Panc1 (cell line): Measurements from ENCODE around the gene ZNF385C. TPM values are rescaled to one million over a fixed set of nuclear protein-coding genes. Genes with fewer than 3 reads are reported as not detected.

Experiments
- ATAC-seq: fragments of 200-7000 bp; cut with Tn5 transposase; 2 replicates; pipeline ENCODE4 v1.9.1; 2020; ENCODE audit warnings: mild to moderate bottlenecking, moderate library complexity
- BruUV-seq: library from RNA; stranded (reverse); fragments of 400-500 nt; replicated peaks from 2 replicates; lab custom pipeline; 2021; lab: Mats Ljungman, UMichigan
- CTCF ChIA-PET: fragments of 300-600 bp; sonication (Branson Sonifier 250); formaldehyde crosslinking; loops from one replicate; lab custom pipeline; 2022; ENCODE audit warnings: antibody characterized with exemption; lab: Charles Lee
- POLR2A ChIA-PET: fragments of 300-600 bp; sonication (Branson Sonifier 250); formaldehyde crosslinking; loops from one replicate; lab custom pipeline; 2022; ENCODE audit warnings: antibody characterized with exemption; lab: Charles Lee
- DNase-seq: peaks from one replicate; pipeline ENCODE4 v3.0.0-alpha.2; 2010; ENCODE audit warnings: low read depth, low spot score
- H3K27ac ChIP-seq: 2 replicates; pipeline ENCODE4 v1.5.1; 2011; ENCODE audit warnings: mild to moderate bottlenecking, low read length, inconsistent platforms
- H3K27me3 ChIP-seq: fragments of 200-500 bp; sonication (Bioruptor generic); 2 replicates; pipeline ENCODE4 v1.6.0; 2014; ENCODE audit warnings: low read length, inconsistent platforms; ENCODE audit not compliant: control insufficient read depth, insufficient read depth
- H3K36me3 ChIP-seq: fragments of 200-500 bp; sonication (Bioruptor generic); 2 replicates; pipeline ENCODE4 v1.5.1; 2014; ENCODE audit warnings: inconsistent platforms, mild to moderate bottlenecking, low read length, moderate library complexity; ENCODE audit not compliant: control insufficient read depth, insufficient read depth
- H3K4me1 ChIP-seq: 2 replicates; pipeline ENCODE4 v1.5.1; 2011; ENCODE audit warnings: inconsistent platforms, mild to moderate bottlenecking, low read length, moderate library complexity; ENCODE audit not compliant: control insufficient read depth, insufficient read depth
- H3K4me3 ChIP-seq, 2 experiments: 2 replicates each; pipeline ENCODE4 v1.5.1; 2011 to 2012; ENCODE audit warnings: low read depth in 2 of 2, low read length in 2 of 2, mild to moderate bottlenecking in 2 of 2, inconsistent platforms in 1 of 2, moderate library complexity in 1 of 2
- H3K9me3 ChIP-seq: fragments of 200-500 bp; sonication (Bioruptor generic); 2 replicates; pipeline ENCODE4 v1.5.1; 2014; ENCODE audit warnings: low read depth, mild to moderate bottlenecking, inconsistent platforms, low read length, moderate library complexity; ENCODE audit not compliant: control insufficient read depth, insufficient read depth
- POLR2AphosphoS5 ChIP-seq: IDR thresholded peaks from 2 replicates; pipeline ENCODE4 v1.6.1; 2012; ENCODE audit warnings: mild to moderate bottlenecking, low read depth, low read length, moderate library complexity
- SIN3A ChIP-seq: IDR thresholded peaks from 2 replicates; pipeline ENCODE4 v1.6.1; 2012; ENCODE audit warnings: low read depth, mild to moderate bottlenecking, low read length, moderate library complexity, borderline replicate concordance; ENCODE audit not compliant: insufficient read depth
- TCF7L2 ChIP-seq: IDR thresholded peaks from 2 replicates; pipeline ENCODE4 v1.6.1; 2011; ENCODE audit warnings: mild to moderate bottlenecking, low read depth, low read length, inconsistent platforms
- in situ Hi-C: cut with HindIII; loops from 2 replicates; pipeline ENCODE4 v1.10.0; 2016; ENCODE audit warnings: low sequenced_read_pairs, low pct_unique_long_range_greater_than_20kb
- intact Hi-C: fragments of 100-400 bp; cut with micrococcal nuclease; formaldehyde crosslinking; loops from one replicate; pipeline ENCODE4 v1.10.0; 2022; ENCODE audit not compliant: unreplicated experiment
- total RNA-seq: library from RNA; stranded (reverse); gene quantifications from one replicate; pipeline ENCODE4 v1.2.1, GENCODE V29; 2021; ENCODE audit not compliant: unreplicated experiment
- TF ChIP-seq, protein P1 (sequence below), 2 experiments: IDR thresholded peaks; 2 replicates each; pipeline ENCODE4 v1.6.1; 2011 to 2012; ENCODE audit warnings: low read depth in 2 of 2, control low read depth in 1 of 2, low read length in 1 of 2, mild to moderate bottlenecking in 1 of 2, moderate library complexity in 1 of 2; ENCODE audit not compliant: insufficient read depth in 1 of 2
- TF ChIP-seq, protein P2 (sequence below): fragments of 450-650 bp; IDR thresholded peaks from 2 replicates; pipeline ENCODE4 v1.5.1; 2017; ENCODE audit warnings: mild to moderate bottlenecking

ZNF385C gene
- total RNA-seq, 1 experiment from 2014 or later, result 0.21 TPM

DNA sequence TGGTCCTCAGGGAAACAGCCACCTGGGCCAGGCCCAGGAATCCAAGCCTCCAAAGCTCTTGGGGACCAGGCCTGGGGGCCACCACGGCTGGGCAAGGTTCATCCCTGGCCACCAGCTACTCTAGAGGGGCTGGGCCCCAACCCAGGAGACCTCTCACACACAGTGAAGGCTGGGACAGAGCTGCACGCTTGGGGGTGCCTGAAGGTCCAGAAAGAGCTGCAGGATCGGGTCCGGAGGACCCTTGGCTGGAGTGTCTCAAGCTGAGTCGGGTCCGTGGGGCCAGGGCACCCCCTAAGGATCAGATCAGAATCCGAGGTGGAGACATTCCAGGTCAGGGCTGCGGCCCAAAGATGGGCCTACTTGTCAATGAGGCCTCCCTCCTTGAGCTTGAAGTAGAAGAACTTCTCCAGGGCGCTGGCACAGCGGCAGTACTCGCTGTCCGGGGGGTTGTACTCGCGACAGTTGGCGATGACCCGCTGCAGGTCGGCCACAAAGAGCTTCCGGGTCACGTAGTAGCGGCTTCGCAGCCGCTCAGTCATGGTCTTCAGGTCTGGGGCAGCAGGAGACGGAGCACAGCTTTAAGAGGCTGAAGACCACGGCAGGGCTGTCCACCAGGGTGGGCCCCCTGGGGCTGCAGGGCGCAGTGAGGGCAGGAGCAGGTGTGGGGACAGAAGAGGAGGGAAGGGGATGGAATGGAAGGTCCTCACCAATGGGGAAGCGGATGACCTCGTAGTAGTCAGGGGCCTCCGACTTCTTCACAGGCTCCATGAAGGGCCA is 15.2 kb upstream of the ZNF385C start:
- ChIA-PET CTCF (no interaction called here), POLR2A (no interaction called here)
- in situ Hi-C loops, result no loop called here
- Histone ChIP-seq H3K4me3 (no peak overlapping the region), H3K9me3 (no peaks in the 10 kb centered on the region), H3K4me1 (peaks cover 9% of the 10 kb centered on the region), H3K27me3 (no peaks in the 10 kb centered on the region), H3K27ac (peak overlapping the region; percentile 86; the same call in 1 of the 2 replicates), H3K36me3 (no peaks in the 10 kb centered on the region)
- TF ChIP-seq, protein P1, sequence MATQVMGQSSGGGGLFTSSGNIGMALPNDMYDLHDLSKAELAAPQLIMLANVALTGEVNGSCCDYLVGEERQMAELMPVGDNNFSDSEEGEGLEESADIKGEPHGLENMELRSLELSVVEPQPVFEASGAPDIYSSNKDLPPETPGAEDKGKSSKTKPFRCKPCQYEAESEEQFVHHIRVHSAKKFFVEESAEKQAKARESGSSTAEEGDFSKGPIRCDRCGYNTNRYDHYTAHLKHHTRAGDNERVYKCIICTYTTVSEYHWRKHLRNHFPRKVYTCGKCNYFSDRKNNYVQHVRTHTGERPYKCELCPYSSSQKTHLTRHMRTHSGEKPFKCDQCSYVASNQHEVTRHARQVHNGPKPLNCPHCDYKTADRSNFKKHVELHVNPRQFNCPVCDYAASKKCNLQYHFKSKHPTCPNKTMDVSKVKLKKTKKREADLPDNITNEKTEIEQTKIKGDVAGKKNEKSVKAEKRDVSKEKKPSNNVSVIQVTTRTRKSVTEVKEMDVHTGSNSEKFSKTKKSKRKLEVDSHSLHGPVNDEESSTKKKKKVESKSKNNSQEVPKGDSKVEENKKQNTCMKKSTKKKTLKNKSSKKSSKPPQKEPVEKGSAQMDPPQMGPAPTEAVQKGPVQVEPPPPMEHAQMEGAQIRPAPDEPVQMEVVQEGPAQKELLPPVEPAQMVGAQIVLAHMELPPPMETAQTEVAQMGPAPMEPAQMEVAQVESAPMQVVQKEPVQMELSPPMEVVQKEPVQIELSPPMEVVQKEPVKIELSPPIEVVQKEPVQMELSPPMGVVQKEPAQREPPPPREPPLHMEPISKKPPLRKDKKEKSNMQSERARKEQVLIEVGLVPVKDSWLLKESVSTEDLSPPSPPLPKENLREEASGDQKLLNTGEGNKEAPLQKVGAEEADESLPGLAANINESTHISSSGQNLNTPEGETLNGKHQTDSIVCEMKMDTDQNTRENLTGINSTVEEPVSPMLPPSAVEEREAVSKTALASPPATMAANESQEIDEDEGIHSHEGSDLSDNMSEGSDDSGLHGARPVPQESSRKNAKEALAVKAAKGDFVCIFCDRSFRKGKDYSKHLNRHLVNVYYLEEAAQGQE (IDR thresholded peaks at IDR 0.05; ENCODE audit: insufficient read depth in 1 of 2, low read depth in 2 of 2, low read length in 1 of 2), result no peak
- no peak for TF ChIP-seq TCF7L2
- TF ChIP-seq SIN3A, result no peak
- TF ChIP-seq, protein P2, sequence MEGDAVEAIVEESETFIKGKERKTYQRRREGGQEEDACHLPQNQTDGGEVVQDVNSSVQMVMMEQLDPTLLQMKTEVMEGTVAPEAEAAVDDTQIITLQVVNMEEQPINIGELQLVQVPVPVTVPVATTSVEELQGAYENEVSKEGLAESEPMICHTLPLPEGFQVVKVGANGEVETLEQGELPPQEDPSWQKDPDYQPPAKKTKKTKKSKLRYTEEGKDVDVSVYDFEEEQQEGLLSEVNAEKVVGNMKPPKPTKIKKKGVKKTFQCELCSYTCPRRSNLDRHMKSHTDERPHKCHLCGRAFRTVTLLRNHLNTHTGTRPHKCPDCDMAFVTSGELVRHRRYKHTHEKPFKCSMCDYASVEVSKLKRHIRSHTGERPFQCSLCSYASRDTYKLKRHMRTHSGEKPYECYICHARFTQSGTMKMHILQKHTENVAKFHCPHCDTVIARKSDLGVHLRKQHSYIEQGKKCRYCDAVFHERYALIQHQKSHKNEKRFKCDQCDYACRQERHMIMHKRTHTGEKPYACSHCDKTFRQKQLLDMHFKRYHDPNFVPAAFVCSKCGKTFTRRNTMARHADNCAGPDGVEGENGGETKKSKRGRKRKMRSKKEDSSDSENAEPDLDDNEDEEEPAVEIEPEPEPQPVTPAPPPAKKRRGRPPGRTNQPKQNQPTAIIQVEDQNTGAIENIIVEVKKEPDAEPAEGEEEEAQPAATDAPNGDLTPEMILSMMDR, result no peak
- TF ChIP-seq POLR2AphosphoS5, result no peak
- intact Hi-C loops, result loop anchor here (5.0 kb wide), 1 partner anchor 151 kb away; no protein-coding TSS in a partner anchor
- DNase-seq (no peak), ATAC-seq (no peak)
- TSS peak; percentile 77 for BruUV-seq

DNA sequence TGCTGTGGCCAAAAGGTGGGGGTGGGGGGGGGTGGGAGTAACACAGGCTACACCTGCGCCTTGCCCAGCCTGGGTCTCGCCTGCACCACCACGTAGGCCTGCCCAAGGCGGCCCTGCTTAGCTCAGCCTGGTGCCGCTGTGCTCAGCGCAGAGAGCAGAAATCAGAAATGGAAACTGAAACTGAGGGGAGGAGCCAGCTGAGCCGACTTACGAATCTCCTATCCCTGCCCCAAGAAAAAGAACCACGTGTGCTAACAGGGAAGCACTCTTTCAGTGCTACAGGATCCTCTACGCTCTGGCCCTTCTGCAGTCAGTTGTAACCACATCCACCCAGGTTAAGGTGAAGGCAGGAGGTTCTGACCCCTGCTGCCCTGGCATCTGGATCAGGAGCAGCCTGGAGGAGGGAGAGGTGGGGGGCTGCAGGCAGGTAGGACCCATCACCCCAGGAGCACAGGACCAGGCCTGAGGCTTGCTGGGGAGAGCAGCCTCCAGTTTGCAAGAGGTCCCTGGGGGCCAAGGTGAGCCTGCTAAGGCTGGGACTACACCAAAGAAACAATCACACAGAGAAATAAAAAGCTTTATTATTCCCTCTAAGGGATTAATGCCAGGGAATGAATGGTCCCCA is 14.4 kb upstream of the ZNF385C start, which contains the start of gene DHX58:
Gene DHX58 (minus strand): TSS at position 163 of the 625 bp plus-strand sequence. CDS start 822 bp downstream, outside the sequence.
- Histone ChIP-seq H3K4me1 (peaks cover 9% of the 10 kb centered on the region), H3K27ac (peak within 1 kb of the TSS; percentile 86), H3K36me3 (no peaks in the 10 kb centered on the region), H3K27me3 (no peaks in the 10 kb centered on the region), H3K4me3 (peak within 1 kb of the TSS; percentile 31 to 49), H3K9me3 (no peaks in the 10 kb centered on the region)
- ChIA-PET POLR2A (no interaction called here), CTCF (interaction anchor here (0.6 to 0.7 kb wide), 2 partner anchors 46 to 87 kb away, joined by 4 to 5 read pairs; no protein-coding TSS in a partner anchor)
- in situ Hi-C loops (no loop called here), intact Hi-C loops (loop anchor here (5.0 kb wide), 1 partner anchor 150 kb away; no protein-coding TSS in a partner anchor)
- no TSS peak for BruUV-seq
- ATAC-seq, result peak; percentile 87
- TF ChIP-seq, protein P2, result no peak
- peak; percentile 41; the same call in 1 of the 2 replicates for TF ChIP-seq POLR2AphosphoS5
- no peak for DNase-seq
